GM19099 (cell line): ENCODE results near the gene C2orf92.

Source experiments
- POLR2A ChIP-seq: IDR thresholded peaks from 3 replicates; pipeline ENCODE4 v1.6.1; 2011; ENCODE audit warnings: low read depth; ENCODE audit not compliant: insufficient read length; ENCODE audit errors: extremely low read depth

C2orf92 gene

DNA sequence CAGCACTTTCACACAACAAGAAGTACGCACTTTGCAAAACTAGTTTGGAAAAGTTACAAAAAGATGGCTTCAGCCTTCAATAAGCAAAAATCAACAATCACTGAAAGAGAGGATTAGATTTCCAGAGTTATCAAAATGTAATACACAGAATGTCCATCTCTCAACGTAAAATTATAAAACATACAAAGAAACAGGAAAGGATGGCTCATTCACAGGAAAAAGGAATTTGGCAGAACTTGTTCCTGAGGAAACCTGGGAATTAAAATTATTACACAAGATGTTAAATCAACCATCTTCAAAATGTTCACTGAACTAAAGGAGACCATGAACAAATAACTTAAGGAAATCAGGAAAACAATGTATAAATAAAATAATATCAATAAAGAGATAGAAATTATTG is 8.0 kb downstream of the C2orf92 start:
- TF ChIP-seq POLR2A, result no peak

DNA sequence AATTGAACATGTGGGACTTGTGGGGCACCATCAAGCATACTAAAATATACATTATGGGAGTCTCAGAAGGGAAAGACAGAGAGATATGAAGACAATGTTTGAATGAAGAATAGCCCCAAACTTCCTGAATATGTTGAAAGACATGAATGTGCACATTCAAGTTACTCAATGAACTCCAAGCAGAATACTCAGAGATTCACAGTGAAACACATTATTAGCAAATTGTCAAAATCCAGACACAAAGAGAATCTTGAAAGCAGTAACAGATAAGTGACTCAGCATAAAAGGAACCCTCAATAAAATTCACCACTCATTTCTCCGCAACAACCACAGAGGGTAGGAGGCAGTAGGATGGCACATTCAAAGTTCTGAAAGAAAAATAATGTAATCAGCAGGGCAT is 8.8 kb downstream of the C2orf92 start:
- no peak for TF ChIP-seq POLR2A

DNA sequence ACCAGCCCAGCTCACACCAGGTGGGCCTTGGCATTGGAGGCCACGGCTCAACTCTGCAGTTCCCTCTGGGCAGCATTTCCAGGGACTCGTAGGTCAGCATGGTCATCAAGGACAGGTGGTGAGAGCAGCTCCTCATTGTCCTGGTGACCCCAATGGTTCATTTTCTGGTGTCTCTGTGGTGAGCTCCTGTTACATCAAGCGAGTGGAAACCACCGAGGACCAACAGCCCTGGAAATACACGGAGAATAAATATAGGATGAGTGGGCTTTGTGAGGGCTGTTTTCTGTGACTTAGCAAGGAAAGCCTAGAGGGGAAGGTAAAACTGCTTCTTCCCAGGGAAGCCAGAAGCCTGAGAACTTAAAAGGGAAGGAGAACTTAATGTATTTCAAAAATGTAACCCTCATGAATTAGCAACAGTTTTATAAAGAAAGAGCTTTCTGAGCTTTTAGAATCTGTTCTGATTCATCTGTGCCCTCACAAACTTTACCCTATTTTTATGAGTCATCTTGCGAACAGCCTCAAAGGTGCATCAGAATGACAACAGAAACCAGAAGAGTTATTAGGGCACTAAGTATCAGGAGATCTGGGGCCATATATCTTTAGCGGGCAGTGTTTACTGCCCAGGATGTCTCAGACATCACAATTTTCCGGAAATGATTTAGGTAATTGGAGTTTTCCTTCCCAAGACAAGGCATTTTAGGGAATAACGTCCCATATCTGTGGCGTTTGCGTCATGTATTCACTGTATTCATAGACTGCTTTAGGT is 18.7 kb downstream of the C2orf92 start:
- TF ChIP-seq POLR2A, result no peak

DNA sequence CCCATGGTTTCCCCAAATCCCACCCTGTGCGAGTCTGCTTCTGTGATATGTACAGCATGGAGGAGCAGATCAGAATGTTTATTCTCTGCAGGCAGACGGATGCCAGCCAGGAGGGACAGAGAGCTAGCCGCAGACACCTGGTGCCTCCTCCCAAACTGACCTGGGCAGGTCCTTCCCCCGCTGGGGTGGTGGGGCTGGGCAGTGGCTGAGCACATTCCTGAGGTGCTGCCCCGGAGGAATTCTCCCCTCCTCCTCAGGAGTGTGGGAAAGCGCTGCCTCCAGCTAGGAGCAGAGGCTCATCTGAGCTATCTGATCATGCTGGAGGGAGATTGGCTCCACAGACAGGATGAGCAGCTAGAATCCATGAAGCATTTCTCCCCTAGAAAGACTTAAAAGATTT is 21.7 kb downstream of the C2orf92 start:
- no peak for TF ChIP-seq POLR2A

DNA sequence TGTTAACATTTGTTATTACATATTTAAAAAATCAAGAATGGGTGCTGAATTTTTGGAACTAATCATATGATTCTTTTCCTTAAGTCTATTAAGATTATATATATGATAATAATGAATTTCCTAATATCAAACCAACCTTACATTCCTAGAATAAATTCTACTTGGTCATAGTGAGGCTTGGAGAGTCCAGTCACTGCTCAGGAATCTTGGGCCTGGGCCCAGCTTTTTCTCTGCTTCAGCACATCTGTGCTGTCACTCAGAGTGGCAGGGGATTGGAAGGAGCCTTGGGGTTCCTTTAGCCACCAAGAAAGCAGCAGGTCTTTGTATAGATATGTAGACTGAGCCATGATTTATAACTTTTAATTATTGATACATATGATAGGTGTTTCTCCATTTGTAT is 24.0 kb downstream of the C2orf92 start:
- TF ChIP-seq POLR2A, result no peak

DNA sequence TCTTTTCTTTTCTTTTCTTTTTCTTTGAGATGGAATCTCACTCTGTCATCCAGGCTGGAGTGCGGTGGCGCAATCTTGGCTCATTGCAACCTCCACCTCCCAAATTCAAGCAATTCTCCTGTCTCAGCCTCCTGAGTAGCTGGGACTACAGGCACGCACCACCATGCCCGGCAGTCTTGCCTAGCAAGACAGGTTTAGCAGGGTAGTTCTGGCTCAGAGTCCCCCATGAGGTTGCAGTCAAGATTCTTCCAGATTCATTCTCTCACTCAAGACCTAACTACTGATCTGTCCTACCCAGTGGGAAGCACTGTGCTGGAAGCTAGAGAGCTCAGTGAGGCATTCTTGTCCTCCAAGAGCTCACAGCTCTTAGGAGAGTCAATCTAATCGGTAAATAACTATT is 26.2 kb downstream of the C2orf92 start:
- no peak for TF ChIP-seq POLR2A

DNA sequence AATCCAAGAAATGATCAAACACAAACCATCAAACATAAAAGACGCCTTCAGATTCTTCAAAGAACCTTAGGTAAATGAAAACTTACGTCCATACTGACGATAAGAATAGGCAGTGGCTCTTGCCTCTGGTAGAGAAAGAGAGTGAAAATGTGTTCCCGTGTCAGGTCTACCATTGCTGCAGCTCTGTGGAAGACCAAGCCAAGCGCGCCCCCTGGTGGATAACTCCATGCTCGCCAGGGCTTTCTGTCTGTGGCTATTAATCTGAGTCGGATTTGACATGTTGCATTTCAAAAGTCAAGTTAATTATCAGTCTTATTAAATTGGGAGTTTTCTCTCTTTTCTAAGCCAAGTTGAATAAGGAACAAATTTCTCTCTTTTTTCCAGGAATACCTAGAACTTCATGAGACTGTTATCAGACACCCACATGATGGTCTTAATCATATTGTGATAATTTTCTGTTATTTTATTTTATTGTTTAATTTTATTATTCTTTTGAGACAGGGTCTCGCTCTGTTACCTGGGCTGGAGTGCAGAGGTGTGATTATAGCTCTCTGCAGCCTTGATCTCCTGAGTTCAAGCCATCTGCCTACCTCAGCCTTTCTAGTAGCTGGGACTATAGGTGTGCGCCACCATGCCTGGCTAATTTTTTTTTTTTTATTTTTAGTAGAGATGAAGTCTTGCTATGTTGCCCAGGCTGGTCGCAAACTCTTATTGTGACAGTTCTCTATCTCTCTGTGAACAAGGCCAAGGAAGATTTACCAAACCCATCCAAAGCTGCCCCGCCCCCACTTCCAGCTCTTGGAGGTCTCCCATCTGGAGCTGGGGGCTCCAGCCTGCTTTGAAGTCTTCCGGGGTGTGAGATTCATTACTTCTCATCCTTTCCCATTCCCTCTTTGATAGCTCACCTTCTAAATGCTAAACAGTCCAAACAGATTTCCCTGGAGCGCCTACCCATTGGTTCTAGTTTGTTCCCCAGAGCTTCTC is 28.0 kb downstream of the C2orf92 start:
- TF ChIP-seq POLR2A, result no peak

DNA sequence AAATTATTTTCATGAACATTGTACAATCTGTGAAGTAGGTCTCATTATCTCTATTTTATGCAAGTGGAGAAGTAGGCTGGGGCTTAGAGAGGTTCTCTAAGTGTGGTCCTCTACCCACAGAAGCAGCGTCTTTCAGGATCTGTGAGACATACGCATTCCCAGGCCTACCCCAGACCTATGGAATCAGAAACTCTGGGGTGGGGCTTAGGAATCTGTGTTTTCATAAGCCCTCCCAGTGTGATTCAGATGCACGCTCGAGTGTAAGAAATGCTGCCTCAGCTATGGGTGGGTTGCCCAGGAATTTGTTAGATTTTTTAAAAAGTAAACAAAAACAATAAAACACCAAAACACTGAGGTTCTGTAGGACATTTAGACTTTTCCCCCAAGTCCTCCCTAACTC is 29.0 kb downstream of the C2orf92 start:
- no peak for TF ChIP-seq POLR2A

DNA sequence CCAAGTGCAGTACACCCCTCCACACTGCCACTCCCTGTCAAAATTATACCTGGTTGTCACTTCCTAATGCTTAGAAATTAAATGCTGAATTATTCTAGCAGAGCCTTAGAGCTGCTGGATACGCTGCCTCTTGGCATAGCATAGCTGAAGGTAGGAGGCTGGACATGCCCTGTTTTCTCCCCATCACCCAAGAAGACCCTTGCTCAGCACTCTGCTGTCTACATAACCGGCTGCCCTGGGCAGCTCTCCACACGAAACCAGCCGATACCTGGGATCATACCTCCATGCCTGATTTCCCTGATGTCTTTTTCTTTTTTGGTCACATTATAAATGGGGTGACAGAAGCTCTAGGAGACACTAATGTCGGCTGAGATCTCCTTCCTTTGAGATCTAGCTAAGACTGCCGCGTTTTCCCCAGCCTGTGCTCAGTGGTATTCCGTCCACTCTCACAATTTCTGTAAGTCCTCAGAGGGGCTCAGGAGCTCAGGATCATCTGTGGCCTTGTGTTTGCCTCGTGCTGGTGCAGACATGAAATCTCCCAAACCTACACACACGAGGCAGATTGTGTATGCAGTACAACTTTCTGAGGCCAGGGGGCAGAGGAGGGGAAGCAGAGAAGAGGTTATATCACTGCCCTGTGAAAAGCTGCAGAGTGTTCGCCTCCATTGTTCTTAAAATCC is 30.4 kb downstream of the C2orf92 start:
- no peak for TF ChIP-seq POLR2A

DNA sequence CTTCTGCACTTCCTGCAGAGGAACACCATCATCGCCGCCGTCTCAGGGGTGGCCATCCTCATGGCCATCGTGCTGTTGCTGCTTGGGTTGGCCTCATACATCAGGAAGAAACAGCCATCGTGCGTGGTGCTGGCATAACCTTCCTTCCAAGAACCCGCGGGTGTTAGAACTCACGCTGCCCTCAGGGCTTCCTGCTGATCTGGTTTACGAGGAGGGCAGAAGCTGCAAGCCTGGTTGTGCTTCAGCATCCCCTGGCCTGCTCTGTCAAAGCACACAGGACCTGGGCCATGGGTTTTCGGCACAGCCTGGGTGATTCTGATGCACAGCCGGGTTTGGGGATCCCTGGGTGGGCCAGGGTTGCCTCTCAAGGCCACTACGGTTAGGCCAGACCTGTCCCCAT is 31.7 kb downstream of the C2orf92 start:
- TF ChIP-seq POLR2A, result no peak

DNA sequence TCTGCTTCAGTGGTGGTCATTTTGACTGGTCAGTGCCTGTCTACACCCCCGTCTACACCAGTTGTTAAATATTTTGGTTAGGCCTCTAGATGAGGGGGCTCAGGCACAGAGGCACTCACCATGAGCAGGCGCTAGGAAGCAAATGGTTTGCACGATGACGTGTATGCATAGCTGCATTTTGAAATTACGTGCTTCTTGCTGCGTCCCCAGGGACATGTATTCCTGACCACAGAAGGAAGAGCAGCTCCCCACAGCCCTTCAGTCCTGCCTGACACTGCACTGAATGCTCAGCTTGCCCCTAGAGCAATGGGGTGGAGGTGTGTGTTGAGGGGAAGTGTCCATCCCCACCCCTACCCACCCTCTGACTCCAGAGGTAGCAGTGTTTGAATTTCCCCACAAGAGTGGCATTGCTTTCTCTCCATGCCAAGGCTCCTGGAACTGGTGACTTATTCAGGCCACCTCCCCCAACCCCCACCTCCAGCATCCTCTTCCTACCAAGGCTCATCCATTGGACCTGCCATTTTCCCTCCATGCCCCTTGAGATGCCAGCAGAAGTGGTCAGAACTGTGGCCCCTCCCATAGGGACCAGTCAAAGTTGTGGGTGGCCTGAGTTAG is 32.4 kb downstream of the C2orf92 start:
- no peak for TF ChIP-seq POLR2A

DNA sequence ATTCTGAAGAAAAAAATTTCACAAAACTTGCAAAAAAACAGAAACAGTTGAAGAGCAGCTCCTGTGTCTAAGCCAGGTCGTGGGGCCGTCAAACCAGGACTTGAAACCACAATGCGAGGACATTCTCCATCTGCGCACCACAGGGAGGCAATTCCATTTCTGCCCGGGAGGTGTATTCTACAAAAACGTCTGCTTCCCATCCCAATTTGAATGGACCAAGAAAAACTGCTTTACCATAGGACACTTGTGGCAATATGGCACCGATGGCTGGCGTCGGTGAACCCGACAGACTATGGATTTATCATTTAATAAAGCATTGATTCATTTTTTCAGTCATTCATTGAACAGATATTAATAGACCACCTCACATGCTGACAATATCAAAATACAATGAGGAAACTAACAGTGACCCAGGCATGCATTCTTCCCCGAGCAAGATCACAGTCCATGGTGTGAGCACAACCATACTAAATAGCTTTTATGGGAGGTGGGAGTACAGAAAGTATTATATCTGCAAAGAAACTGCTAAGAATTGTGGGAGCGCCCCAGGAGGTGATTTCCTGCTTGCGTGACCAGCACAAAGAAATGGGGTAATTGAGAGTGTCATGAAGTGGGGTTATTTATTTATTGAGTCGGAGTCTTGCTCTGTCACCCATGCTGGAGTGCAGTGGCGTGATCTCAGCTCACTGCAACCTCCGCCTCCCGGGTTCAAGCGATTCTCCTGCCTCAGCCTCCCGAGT is 33.4 kb downstream of the C2orf92 start:
- TF ChIP-seq POLR2A, result no peak

DNA sequence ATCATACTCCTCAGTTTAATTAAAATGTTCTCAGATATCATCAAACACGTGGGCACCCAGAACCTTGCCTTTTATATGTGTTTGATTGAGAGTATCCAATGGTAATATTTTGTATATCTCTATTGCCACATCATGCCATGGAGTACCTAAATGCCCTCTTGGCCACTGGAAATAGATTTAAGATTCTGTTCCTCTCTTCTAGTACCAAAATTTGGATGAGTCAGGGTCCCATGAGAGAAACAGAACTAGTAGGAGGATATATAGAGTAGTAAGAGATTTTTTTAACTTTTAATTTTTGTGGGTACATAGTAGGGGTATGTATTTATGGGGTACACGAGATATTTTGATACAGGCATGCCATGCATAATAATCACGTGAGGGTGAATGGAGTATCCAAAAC is 34.2 kb downstream of the C2orf92 start:
- no peak for TF ChIP-seq POLR2A

DNA sequence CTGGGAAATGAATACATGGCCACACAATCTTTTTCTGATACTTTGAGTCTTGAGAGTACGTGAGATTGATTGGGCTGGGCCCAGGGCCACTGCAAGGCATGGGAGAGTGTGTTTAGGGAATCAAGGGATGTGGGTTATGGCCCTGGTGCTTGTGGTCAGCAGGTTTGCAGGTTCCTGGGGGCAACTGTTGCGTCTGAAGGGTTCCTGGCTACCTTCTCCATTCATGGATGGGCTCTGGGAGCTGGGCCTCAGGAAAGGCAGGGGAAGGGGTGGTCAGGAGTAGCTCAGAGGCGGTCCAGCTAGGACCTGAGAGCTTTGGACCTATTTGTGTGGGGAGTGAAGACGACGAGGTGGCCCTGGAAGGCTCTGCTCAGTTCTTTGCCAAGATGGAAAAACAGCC is 35.5 kb downstream of the C2orf92 start:
- no peak for TF ChIP-seq POLR2A
